ENCODE results near the gene PTPRT. TPM values are rescaled to one million over a fixed set of nuclear protein-coding genes. Genes with fewer than 3 reads are reported as not detected.

The PTPRT gene
- polyA plus RNA-seq, 1 of the 3 experiments (the other 2 are of a cell fraction), result not detected

DNA sequence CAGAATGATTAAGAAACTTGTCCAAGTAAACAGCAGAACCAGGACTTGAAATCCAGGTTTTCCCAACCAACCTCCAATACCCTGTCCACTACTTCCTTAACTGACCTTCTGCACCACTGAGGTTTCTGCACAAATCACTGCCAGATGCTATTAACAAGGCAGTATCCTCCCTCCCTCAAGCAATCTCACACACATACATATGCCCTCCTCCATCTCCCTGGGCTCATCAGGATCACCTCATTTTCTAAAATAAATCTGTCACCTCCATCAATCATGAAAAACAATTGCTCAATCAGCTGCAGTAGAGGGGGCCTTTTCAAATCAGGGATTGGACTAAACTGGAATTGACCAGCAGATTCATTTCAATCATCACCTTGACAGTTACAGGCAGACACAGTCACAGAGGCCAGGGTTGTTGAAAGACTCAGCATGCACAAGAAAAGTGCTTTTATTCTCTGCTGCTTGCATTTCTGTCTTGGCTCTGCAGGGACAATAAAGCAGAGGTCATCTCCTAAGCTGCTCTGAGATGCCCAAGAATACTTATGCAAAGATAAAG is 539.4 kb downstream of the PTPRT start:
- Histone ChIP-seq H4K20me1 (ENCODE audit: insufficient read depth) (no peaks in the 10 kb centered on the region), H3F3A (replicated peaks; ENCODE audit: insufficient read depth) (no peaks in the 10 kb centered on the region), H3K79me2 (ENCODE audit: insufficient read depth) (no peaks in the 10 kb centered on the region), H3K4me1 (ENCODE audit: control insufficient read depth in 1 of 2, insufficient read depth in 2 of 2, low read depth in 1 of 2, low read length in 1 of 2) (no peaks in the 10 kb centered on the region), H3K27me3 (ENCODE audit: insufficient read depth) (no peaks in the 10 kb centered on the region), H3K4me2 (no peak overlapping the region), H3K27ac (ENCODE audit: low read depth in 2 of 2, low read length in 1 of 2) (no peak overlapping the region), H3K9ac (no peak overlapping the region), H3K9me3 (no peaks in the 10 kb centered on the region), H3K4me3 (ENCODE audit: low read depth in 2 of 2, low read length in 1 of 2) (no peak overlapping the region), H3K9me2 (no peaks in the 10 kb centered on the region), H3K36me3 (replicated peaks in 1 of 2; ENCODE audit: control insufficient read depth in 1 of 2, insufficient read depth in 2 of 2, low read length in 1 of 2) (no peaks in the 10 kb centered on the region), H2AFZ (ENCODE audit: low read depth) (no peak overlapping the region)
- ChIA-PET CTCF (interaction anchor here (1.0 kb wide), 1 partner anchor 27 kb away, joined by 3 read pairs; no protein-coding TSS in a partner anchor), POLR2A (no interaction called here)
- TF ChIP-seq POLR2AphosphoS5 (IDR thresholded peaks at IDR 0.05; ENCODE audit: low read depth, low read length) (no peak), YY1 (IDR thresholded peaks at IDR 0.05; ENCODE audit: low read depth) (no peak), MXI1 (IDR thresholded peaks at IDR 0.05; ENCODE audit: low read depth, low read length) (no peak), FOXJ3 (CRISPR knock-in tag; IDR thresholded peaks at IDR 0.05) (no peak), RCOR1 (IDR thresholded peaks at IDR 0.05; ENCODE audit: low read length) (no peak), RXRA (IDR thresholded peaks at IDR 0.05; ENCODE audit: borderline replicate concordance, low read depth) (no peak), TAF1 (IDR thresholded peaks at IDR 0.05; ENCODE audit: borderline replicate concordance, low read depth, low read length) (no peak), NFIC (IDR thresholded peaks at IDR 0.05; ENCODE audit: borderline replicate concordance) (no peak), FOXM1 (IDR thresholded peaks at IDR 0.05; ENCODE audit: low read depth) (no peak), ELF1 (IDR thresholded peaks at IDR 0.05) (no peak), EZH2phosphoT487 (IDR thresholded peaks at IDR 0.05; ENCODE audit: borderline replicate concordance, low read depth) (no peak), RFX5 (IDR thresholded peaks at IDR 0.05; ENCODE audit: low read length) (no peak)
- TF ChIP-seq, protein P1, sequence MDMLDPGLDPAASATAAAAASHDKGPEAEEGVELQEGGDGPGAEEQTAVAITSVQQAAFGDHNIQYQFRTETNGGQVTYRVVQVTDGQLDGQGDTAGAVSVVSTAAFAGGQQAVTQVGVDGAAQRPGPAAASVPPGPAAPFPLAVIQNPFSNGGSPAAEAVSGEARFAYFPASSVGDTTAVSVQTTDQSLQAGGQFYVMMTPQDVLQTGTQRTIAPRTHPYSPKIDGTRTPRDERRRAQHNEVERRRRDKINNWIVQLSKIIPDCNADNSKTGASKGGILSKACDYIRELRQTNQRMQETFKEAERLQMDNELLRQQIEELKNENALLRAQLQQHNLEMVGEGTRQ (IDR thresholded peaks at IDR 0.05; ENCODE audit: borderline replicate concordance, low read depth, low read length), result no peak
- TF ChIP-seq, protein P2, sequence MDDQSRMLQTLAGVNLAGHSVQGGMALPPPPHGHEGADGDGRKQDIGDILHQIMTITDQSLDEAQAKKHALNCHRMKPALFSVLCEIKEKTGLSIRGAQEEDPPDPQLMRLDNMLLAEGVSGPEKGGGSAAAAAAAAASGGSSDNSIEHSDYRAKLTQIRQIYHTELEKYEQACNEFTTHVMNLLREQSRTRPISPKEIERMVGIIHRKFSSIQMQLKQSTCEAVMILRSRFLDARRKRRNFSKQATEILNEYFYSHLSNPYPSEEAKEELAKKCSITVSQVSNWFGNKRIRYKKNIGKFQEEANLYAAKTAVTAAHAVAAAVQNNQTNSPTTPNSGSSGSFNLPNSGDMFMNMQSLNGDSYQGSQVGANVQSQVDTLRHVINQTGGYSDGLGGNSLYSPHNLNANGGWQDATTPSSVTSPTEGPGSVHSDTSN (IDR thresholded peaks at IDR 0.05), result no peak
- TF ChIP-seq, protein P3, sequence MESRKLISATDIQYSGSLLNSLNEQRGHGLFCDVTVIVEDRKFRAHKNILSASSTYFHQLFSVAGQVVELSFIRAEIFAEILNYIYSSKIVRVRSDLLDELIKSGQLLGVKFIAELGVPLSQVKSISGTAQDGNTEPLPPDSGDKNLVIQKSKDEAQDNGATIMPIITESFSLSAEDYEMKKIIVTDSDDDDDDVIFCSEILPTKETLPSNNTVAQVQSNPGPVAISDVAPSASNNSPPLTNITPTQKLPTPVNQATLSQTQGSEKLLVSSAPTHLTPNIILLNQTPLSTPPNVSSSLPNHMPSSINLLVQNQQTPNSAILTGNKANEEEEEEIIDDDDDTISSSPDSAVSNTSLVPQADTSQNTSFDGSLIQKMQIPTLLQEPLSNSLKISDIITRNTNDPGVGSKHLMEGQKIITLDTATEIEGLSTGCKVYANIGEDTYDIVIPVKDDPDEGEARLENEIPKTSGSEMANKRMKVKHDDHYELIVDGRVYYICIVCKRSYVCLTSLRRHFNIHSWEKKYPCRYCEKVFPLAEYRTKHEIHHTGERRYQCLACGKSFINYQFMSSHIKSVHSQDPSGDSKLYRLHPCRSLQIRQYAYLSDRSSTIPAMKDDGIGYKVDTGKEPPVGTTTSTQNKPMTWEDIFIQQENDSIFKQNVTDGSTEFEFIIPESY (IDR thresholded peaks at IDR 0.05; ENCODE audit: borderline replicate concordance, low read depth), result no peak
- TF ChIP-seq, protein P4, sequence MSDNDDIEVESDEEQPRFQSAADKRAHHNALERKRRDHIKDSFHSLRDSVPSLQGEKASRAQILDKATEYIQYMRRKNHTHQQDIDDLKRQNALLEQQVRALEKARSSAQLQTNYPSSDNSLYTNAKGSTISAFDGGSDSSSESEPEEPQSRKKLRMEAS (IDR thresholded peaks at IDR 0.05; ENCODE audit: low read depth), result no peak
- TF ChIP-seq, protein P5, sequence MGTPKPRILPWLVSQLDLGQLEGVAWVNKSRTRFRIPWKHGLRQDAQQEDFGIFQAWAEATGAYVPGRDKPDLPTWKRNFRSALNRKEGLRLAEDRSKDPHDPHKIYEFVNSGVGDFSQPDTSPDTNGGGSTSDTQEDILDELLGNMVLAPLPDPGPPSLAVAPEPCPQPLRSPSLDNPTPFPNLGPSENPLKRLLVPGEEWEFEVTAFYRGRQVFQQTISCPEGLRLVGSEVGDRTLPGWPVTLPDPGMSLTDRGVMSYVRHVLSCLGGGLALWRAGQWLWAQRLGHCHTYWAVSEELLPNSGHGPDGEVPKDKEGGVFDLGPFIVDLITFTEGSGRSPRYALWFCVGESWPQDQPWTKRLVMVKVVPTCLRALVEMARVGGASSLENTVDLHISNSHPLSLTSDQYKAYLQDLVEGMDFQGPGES (IDR thresholded peaks at IDR 0.05; ENCODE audit: low read depth, low read length), result no peak
- DNase-seq, result no peak

Measured in SK-N-SH (cell line).